ENCODE measurements around the gene SPIRE1.

DNA sequence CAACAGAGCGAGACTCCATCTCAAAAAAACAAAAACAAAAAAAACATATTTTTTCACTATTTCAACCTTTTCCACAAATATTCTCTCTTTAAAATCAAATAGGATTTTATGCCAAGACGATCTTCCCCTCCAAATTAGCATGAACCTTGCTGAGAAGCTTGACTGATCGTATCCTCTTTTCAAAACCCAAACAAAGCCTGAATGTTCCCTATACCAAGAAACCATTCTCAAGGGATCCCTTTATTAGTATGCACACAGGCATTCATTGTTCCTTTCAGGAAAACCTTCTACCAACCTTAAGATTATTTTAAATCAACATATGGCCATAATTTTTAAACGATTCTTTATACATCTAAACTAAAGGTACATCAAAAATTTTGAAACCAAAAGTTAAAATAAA lies 6.3 kb downstream of the SPIRE1 start:
- TF ChIP-seq, protein P1, sequence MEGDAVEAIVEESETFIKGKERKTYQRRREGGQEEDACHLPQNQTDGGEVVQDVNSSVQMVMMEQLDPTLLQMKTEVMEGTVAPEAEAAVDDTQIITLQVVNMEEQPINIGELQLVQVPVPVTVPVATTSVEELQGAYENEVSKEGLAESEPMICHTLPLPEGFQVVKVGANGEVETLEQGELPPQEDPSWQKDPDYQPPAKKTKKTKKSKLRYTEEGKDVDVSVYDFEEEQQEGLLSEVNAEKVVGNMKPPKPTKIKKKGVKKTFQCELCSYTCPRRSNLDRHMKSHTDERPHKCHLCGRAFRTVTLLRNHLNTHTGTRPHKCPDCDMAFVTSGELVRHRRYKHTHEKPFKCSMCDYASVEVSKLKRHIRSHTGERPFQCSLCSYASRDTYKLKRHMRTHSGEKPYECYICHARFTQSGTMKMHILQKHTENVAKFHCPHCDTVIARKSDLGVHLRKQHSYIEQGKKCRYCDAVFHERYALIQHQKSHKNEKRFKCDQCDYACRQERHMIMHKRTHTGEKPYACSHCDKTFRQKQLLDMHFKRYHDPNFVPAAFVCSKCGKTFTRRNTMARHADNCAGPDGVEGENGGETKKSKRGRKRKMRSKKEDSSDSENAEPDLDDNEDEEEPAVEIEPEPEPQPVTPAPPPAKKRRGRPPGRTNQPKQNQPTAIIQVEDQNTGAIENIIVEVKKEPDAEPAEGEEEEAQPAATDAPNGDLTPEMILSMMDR (IDR thresholded peaks at IDR 0.05), result no peak
- TF ChIP-seq POLR2A (IDR thresholded peaks at IDR 0.05), result no peak
